Activated CD4-positive, alpha-beta memory T cell treated with anti-CD3 and anti-CD28 coated beads for 36 hours (primary cell): Measurements from ENCODE around the gene PRR12. TPM values are rescaled to one million over a fixed set of nuclear protein-coding genes. Genes with fewer than 3 reads are reported as not detected.

Source experiments
- CTCF ChIA-PET: fragments of 350-600 bp; sonication (Branson Sonifier 250); formaldehyde crosslinking; loops from one replicate; lab custom pipeline; 2021; ENCODE audit warnings: antibody characterized with exemption, inconsistent platforms; lab: Charles Lee
- POLR2A ChIA-PET: fragments of 350-600 bp; sonication (Branson Sonifier 250); formaldehyde crosslinking; loops from one replicate; lab custom pipeline; 2021; ENCODE audit warnings: antibody characterized with exemption; lab: Charles Lee
- DNase-seq: peaks from one replicate; pipeline ENCODE4 v3.0.0-alpha.2; 2020
- H3K27ac Mint-ChIP-seq: one replicate; pipeline ENCODE4 v1.8.0; 2021; ENCODE audit warnings: mixed read lengths
- H3K27me3 Mint-ChIP-seq: one replicate; pipeline ENCODE4 v1.8.0; 2021; ENCODE audit warnings: mixed read lengths
- H3K36me3 Mint-ChIP-seq: one replicate; pipeline ENCODE4 v1.8.0; 2021; ENCODE audit warnings: mixed read lengths
- H3K4me1 Mint-ChIP-seq: one replicate; pipeline ENCODE4 v1.8.0; 2021; ENCODE audit warnings: low read depth, mixed read lengths
- H3K4me3 Mint-ChIP-seq: one replicate; pipeline ENCODE4 v1.8.0; 2021; ENCODE audit warnings: mild to moderate bottlenecking, mixed read lengths
- H3K9me3 Mint-ChIP-seq: one replicate; pipeline ENCODE4 v1.8.0; 2021; ENCODE audit warnings: mixed read lengths
- intact Hi-C: fragments of 100-400 bp; cut with micrococcal nuclease; formaldehyde crosslinking; loops from one replicate; pipeline ENCODE4 v1.15.1; 2023
- total RNA-seq, 2 experiments: library from RNA; stranded (reverse); gene quantifications; one replicate each; pipeline ENCODE4 v1.2.3, GENCODE V29; 2021

PRR12 gene
- total RNA-seq, 2 experiments from 2014 or later = 19.9 to 22.4 TPM

GRCh38 chr19:49554701-49555181 lies 36.2 kb upstream of the PRR12 start:
- peak; percentile 74 for DNase-seq
- H3K4me1 Mint-ChIP-seq = peaks cover 63% of the 10 kb centered on the region
- intact Hi-C loops = loop anchor here (1.0 to 5.0 kb wide), 4 partner anchors 10 to 213 kb away; partner anchors contain the start of gene AP2A1
- no peaks in the 10 kb centered on the region for H3K27me3 Mint-ChIP-seq
- peak overlapping the region; percentile 56 for H3K4me3 Mint-ChIP-seq
- peaks cover 34% of the 10 kb centered on the region for H3K36me3 Mint-ChIP-seq
- peak overlapping the region; percentile 95 for H3K27ac Mint-ChIP-seq
- H3K9me3 Mint-ChIP-seq = no peaks in the 10 kb centered on the region
- CTCF ChIA-PET = interaction anchor here (1.0 to 10.5 kb wide), 3 partner anchors 8 to 48 kb away, joined by 3 to 216 read pairs (median 3); no protein-coding TSS in a partner anchor
- POLR2A ChIA-PET = interaction anchor here (0.9 kb wide), 1 partner anchor 10 kb away, joined by 3 read pairs; no protein-coding TSS in a partner anchor

- POLR2A ChIA-PET = no interaction called here
These were observed 35.2 kb upstream of the PRR12 start for GRCh38 chr19:49555600-49556411.

GRCh38 chr19:49556412-49557398 lies 34.3 kb upstream of the PRR12 start:
- Mint-ChIP-seq H3K9me3 (no peaks in the 10 kb centered on the region), H3K27me3 (no peaks in the 10 kb centered on the region), H3K4me1 (peaks cover 79% of the 10 kb centered on the region), H3K27ac (peak overlapping the region; percentile 84), H3K36me3 (peaks cover 37% of the 10 kb centered on the region), H3K4me3 (peak overlapping the region; percentile 43)
- CTCF ChIA-PET = interaction anchor here (6.7 to 10.8 kb wide), 2 partner anchors 9 to 14 kb away, joined by 61 to 108 read pairs; no protein-coding TSS in a partner anchor
- peak; percentile 55 for DNase-seq
- intact Hi-C loops = loop anchor here (5.0 kb wide), 1 partner anchor 211 kb away; the partner anchor contains the start of gene AP2A1
- POLR2A ChIA-PET = no interaction called here

More at GRCh38 chr19:49555600-49556411, 35.2 kb upstream of the PRR12 start:
- Mint-ChIP-seq H3K9me3 (no peaks in the 10 kb centered on the region), H3K4me1 (peaks cover 73% of the 10 kb centered on the region), H3K27me3 (no peaks in the 10 kb centered on the region), H3K27ac (peak overlapping the region; percentile 95), H3K36me3 (peaks cover 37% of the 10 kb centered on the region), H3K4me3 (peak overlapping the region; percentile 43)
- intact Hi-C loops = loop anchor here (2.0 to 5.0 kb wide), 2 partner anchors 21 to 211 kb away; partner anchors contain the start of gene AP2A1
- peak; percentile 91 for DNase-seq
- CTCF ChIA-PET = interaction anchor here (1.2 kb wide), 1 partner anchor 9 kb away, joined by 3 read pairs; no protein-coding TSS in a partner anchor

- no peaks in the 10 kb centered on the region for H3K27me3 Mint-ChIP-seq
- no peaks in the 10 kb centered on the region for H3K9me3 Mint-ChIP-seq
- peaks cover 80% of the 10 kb centered on the region for H3K4me1 Mint-ChIP-seq
- CTCF ChIA-PET = interaction anchor here (1.5 to 10.8 kb wide), 3 partner anchors 10 to 54 kb away, joined by 5 to 108 read pairs (median 61); no protein-coding TSS in a partner anchor
- peak overlapping the region; percentile 84 for H3K27ac Mint-ChIP-seq
- POLR2A ChIA-PET = interaction anchor here (0.7 to 1.3 kb wide), 5 partner anchors 23 to 62 kb away, joined by 3 read pairs; partner anchors contain the start of gene PRRG2
- H3K36me3 Mint-ChIP-seq = peaks cover 37% of the 10 kb centered on the region
- DNase-seq = no peak
- peak overlapping the region; percentile 40 for H3K4me3 Mint-ChIP-seq
- intact Hi-C loops = loop anchor here (5.0 kb wide), 1 partner anchor 210 kb away; the partner anchor contains the start of gene AP2A1
These were observed 33.2 kb upstream of the PRR12 start for GRCh38 chr19:49557641-49558325.

GRCh38 chr19:49558591-49558990 lies 32.4 kb upstream of the PRR12 start:
- peak overlapping the region; percentile 90 for H3K27ac Mint-ChIP-seq
- H3K4me1 Mint-ChIP-seq = peaks cover 78% of the 10 kb centered on the region
- H3K9me3 Mint-ChIP-seq = no peaks in the 10 kb centered on the region
- peak overlapping the region; percentile 79 for H3K4me3 Mint-ChIP-seq
- ChIA-PET CTCF (interaction anchor here (0.9 to 10.8 kb wide), 5 partner anchors 11 to 120 kb away, joined by 3 to 108 read pairs (median 6); no protein-coding TSS in a partner anchor), POLR2A (interaction anchor here (0.7 to 1.4 kb wide), 8 partner anchors 11 to 311 kb away, joined by 3 to 5 read pairs (median 3); partner anchors contain the start of gene PRRG2)
- H3K27me3 Mint-ChIP-seq = no peaks in the 10 kb centered on the region
- intact Hi-C loops = loop anchor here (5.0 kb wide), 1 partner anchor 209 kb away; the partner anchor contains the start of gene AP2A1
- peak; percentile 65 for DNase-seq
- peaks cover 37% of the 10 kb centered on the region for H3K36me3 Mint-ChIP-seq

- Mint-ChIP-seq H3K27ac (peak overlapping the region; percentile 90), H3K9me3 (no peaks in the 10 kb centered on the region), H3K36me3 (peaks cover 41% of the 10 kb centered on the region), H3K4me3 (peak overlapping the region; percentile 79), H3K4me1 (peaks cover 77% of the 10 kb centered on the region), H3K27me3 (no peaks in the 10 kb centered on the region)
- ChIA-PET CTCF (interaction anchor here (0.9 to 10.8 kb wide), 4 partner anchors 11 to 119 kb away, joined by 3 to 108 read pairs (median 34); no protein-coding TSS in a partner anchor), POLR2A (interaction anchor here (1.3 to 1.4 kb wide), 3 partner anchors 20 to 310 kb away, joined by 3 to 5 read pairs (median 3); no protein-coding TSS in a partner anchor)
- intact Hi-C loops = loop anchor here (5.0 kb wide), 1 partner anchor 208 kb away; the partner anchor contains the start of gene AP2A1
- no peak for DNase-seq
These were observed 31.5 kb upstream of the PRR12 start for GRCh38 chr19:49559443-49559842.

GRCh38 chr19:49559928-49560327 lies 31.1 kb upstream of the PRR12 start:
- POLR2A ChIA-PET = no interaction called here
- peaks cover 42% of the 10 kb centered on the region for H3K36me3 Mint-ChIP-seq

GRCh38 chr19:49560358-49560900 lies 30.6 kb upstream of the PRR12 start:
- ChIA-PET POLR2A (interaction anchor here (0.8 kb wide), 1 partner anchor 8 kb away, joined by 4 read pairs; no protein-coding TSS in a partner anchor), CTCF (interaction anchor here (1.5 to 10.8 kb wide), 6 partner anchors 8 to 57 kb away, joined by 3 to 108 read pairs (median 8); no protein-coding TSS in a partner anchor)
- peaks cover 42% of the 10 kb centered on the region for H3K36me3 Mint-ChIP-seq
- DNase-seq = peak; percentile 69
- peak overlapping the region; percentile 90 for H3K27ac Mint-ChIP-seq
- peaks cover 77% of the 10 kb centered on the region for H3K4me1 Mint-ChIP-seq
- peak overlapping the region; percentile 79 for H3K4me3 Mint-ChIP-seq
- H3K9me3 Mint-ChIP-seq = no peaks in the 10 kb centered on the region
- intact Hi-C loops = no loop called here
- no peaks in the 10 kb centered on the region for H3K27me3 Mint-ChIP-seq

More at GRCh38 chr19:49559928-49560327, 31.1 kb upstream of the PRR12 start:
- H3K4me1 Mint-ChIP-seq = peaks cover 77% of the 10 kb centered on the region
- no peaks in the 10 kb centered on the region for H3K27me3 Mint-ChIP-seq
- peak; percentile 52 for DNase-seq
- H3K9me3 Mint-ChIP-seq = no peaks in the 10 kb centered on the region
- intact Hi-C loops = loop anchor here (5.0 kb wide), 1 partner anchor 207 kb away; the partner anchor contains the start of gene AP2A1
- CTCF ChIA-PET = interaction anchor here (1.5 to 10.8 kb wide), 4 partner anchors 7 to 54 kb away, joined by 6 to 108 read pairs (median 36); no protein-coding TSS in a partner anchor
- peak overlapping the region; percentile 79 for H3K4me3 Mint-ChIP-seq
- peak overlapping the region; percentile 90 for H3K27ac Mint-ChIP-seq

GRCh38 chr19:49564616-49565045 lies 26.4 kb upstream of the PRR12 start:
- Mint-ChIP-seq H3K9me3 (no peaks in the 10 kb centered on the region), H3K4me1 (peaks cover 78% of the 10 kb centered on the region), H3K27ac (peak overlapping the region; percentile 90), H3K36me3 (peaks cover 18% of the 10 kb centered on the region), H3K4me3 (peak overlapping the region; percentile 38), H3K27me3 (no peaks in the 10 kb centered on the region)
- intact Hi-C loops = loop anchor here (1.0 kb wide), 1 partner anchor 10 kb away; no protein-coding TSS in a partner anchor
- DNase-seq = peak; percentile 82
- ChIA-PET POLR2A (interaction anchor here (1.4 kb wide), 2 partner anchors 10 to 12 kb away, joined by 3 to 6 read pairs; no protein-coding TSS in a partner anchor), CTCF (interaction anchor here (1.2 to 10.8 kb wide), 3 partner anchors 17 to 62 kb away, joined by 4 to 108 read pairs (median 8); no protein-coding TSS in a partner anchor)
